Measurements from ENCODE around the gene EFNB1. TPM values are rescaled to one million over a fixed set of nuclear protein-coding genes. Genes with fewer than 3 reads are reported as not detected.

The EFNB1 gene
- total and polyA plus RNA-seq, 2 of the 8 experiments (the other 6 are each of a cell fraction or from before 2014, with no cell fraction given), result 2.3 to 5.4 TPM

DNA sequence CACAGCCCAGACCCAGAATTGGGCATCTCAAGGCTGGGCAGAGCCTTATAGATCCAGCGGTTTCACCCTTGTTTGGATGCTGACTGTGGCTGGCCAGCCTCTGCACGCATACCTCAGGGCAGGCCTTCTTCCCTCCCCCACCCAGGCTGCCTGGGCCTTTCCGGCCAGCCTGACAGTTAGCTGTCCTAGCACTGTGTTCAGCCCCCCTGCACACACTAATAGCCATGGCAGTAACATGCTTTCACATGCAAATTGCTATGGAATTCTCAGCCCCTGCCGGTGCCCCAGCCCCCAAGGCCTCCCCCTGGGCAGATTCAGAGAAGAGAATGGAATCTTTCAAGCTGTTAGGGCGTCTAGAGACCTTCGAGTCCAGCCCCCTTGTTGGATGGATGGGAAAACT is 17.7 kb downstream of the EFNB1 start:
- peak overlapping the region; percentile 29 to 60 for H3K4me2 ChIP-seq (ENCODE audit: insufficient read depth in 1 of 2, low read depth in 2 of 2, low read length in 2 of 2)
- CTCF ChIA-PET (ENCODE audit: partially characterized antibody), result interaction anchor here (1.3 to 1.7 kb wide), 3 partner anchors 15 to 47 kb away, joined by 3 to 7 read pairs (median 3); partner anchors contain the start of gene EFNB1
- no peaks in the 10 kb centered on the region for H3K79me1 ChIP-seq (ENCODE audit: low read depth, low read length)
- no peak for TF ChIP-seq JUND (IDR thresholded peaks at IDR 0.05; ENCODE audit: low read length)
- peak; percentile 65; the same call in 1 of the 2 replicates for TF ChIP-seq KDM1A (IDR thresholded peaks at IDR 0.05; ENCODE audit: borderline replicate concordance, low read length)
- TF ChIP-seq TEAD4 (IDR thresholded peaks at IDR 0.05; ENCODE audit: low read depth, low read length), result peak; percentile 69; the same call in 1 of the 2 replicates
- no peak for TF ChIP-seq YY1 (IDR thresholded peaks at IDR 0.05; ENCODE audit: low read depth, low read length)
- TF ChIP-seq RFX5 (IDR thresholded peaks at IDR 0.05; ENCODE audit: borderline replicate concordance, low read depth, low read length), result no peak
- TF ChIP-seq RBBP5 (IDR thresholded peaks at IDR 0.05; ENCODE audit: borderline replicate concordance, low read depth, low read length), result no peak
- TF ChIP-seq SP1 (IDR thresholded peaks at IDR 0.05; ENCODE audit: low read depth, low read length), result peak; percentile 84
- TF ChIP-seq RXRA (IDR thresholded peaks at IDR 0.05; ENCODE audit: insufficient read depth, low read depth, low read length), result no peak
- TF ChIP-seq CEBPB (IDR thresholded peaks at IDR 0.05; ENCODE audit: low read depth, low read length), result no peak
- TF ChIP-seq EP300 (IDR thresholded peaks at IDR 0.05; ENCODE audit: borderline replicate concordance in 1 of 2, low read depth in 2 of 2, low read length in 2 of 2), result peak; percentile 34 to 62; a peak in 2 of 3 replicates
- TF ChIP-seq CREB1 (IDR thresholded peaks at IDR 0.05), result no peak
- TF ChIP-seq SUZ12 (IDR thresholded peaks at IDR 0.05; ENCODE audit: low read length), result no peak
- TF ChIP-seq TBP (IDR thresholded peaks at IDR 0.05; ENCODE audit: low read depth, low read length), result no peak

More for the DNA sequence above, 17.7 kb downstream of the EFNB1 start:
- Histone ChIP-seq H2BK12ac (ENCODE audit: low read depth, low read length) (0 out of 2 replicates have a peak overlapping the region, but pooled peaks have one; percentile 27), H3K18ac (ENCODE audit: extremely low read depth, low read length) (no peak overlapping the region), H3K36me3 (ENCODE audit: control insufficient read depth in 2 of 4, insufficient read depth in 4 of 4, low read length in 3 of 4) (no peaks in the 10 kb centered on the region), H3K23me2 (ENCODE audit: low read depth, low read length) (no peaks in the 10 kb centered on the region), H2BK15ac (ENCODE audit: low read length) (no peak overlapping the region), H3K23ac (ENCODE audit: insufficient read length) (no peak overlapping the region), H3K4me1 (replicated peaks in 1 of 4; ENCODE audit: control insufficient read depth in 3 of 4, insufficient read depth in 4 of 4, low read length in 3 of 4) (peaks cover 0 to 19% (median 11%) of the 10 kb centered on the region in 4 experiments; a peak in 4 of 7 replicates), H3K14ac (ENCODE audit: insufficient read length) (no peak overlapping the region), H3K4me3 (ENCODE audit: extremely low read depth in 1 of 4, insufficient read depth in 2 of 4, low read depth in 3 of 4, low read length in 4 of 4) (peak overlapping the region in 1 of 4 experiments; percentile 39; a peak in 1 of 8 replicates), H3K79me2 (ENCODE audit: control insufficient read depth in 1 of 2, insufficient read depth in 2 of 2, low read length in 2 of 2) (no peaks in the 10 kb centered on the region), H3K27me3 (replicated peaks in 1 of 4; ENCODE audit: control insufficient read depth in 3 of 4, extremely low read depth in 1 of 4, insufficient read depth in 3 of 4, low read length in 3 of 4) (peaks cover 0 to 11% (median 5%) of the 10 kb centered on the region in 4 experiments; a peak in 3 of 7 replicates), H2BK20ac (ENCODE audit: low read length) (no peak overlapping the region; the same call in 1 of the 2 replicates), H4K91ac (replicated peaks; ENCODE audit: insufficient read length, low read length) (peak overlapping the region; percentile 15), H4K8ac (ENCODE audit: extremely low read depth, insufficient read depth, low read length) (no peak overlapping the region), H2BK120ac (replicated peaks; ENCODE audit: low read depth, low read length) (peak overlapping the region; percentile 43), H4K20me1 (replicated peaks in 1 of 2; ENCODE audit: control insufficient read depth in 1 of 2, insufficient read depth in 2 of 2, low read length in 2 of 2) (no peaks in the 10 kb centered on the region), H3K56ac (replicated peaks; ENCODE audit: insufficient read length, low read depth, low read length) (no peak overlapping the region), H2AFZ (ENCODE audit: low read length) (no peak overlapping the region), H2AK5ac (ENCODE audit: low read depth, low read length) (no peak overlapping the region), H3K27ac (ENCODE audit: low read depth, low read length) (no peak overlapping the region), H2BK5ac (ENCODE audit: low read depth, low read length) (no peak overlapping the region), H4K5ac (ENCODE audit: insufficient read length, low read depth, low read length) (no peak overlapping the region), H3K9ac (replicated peaks in 1 of 4; ENCODE audit: extremely low read depth in 1 of 4, low read depth in 3 of 4, low read length in 3 of 4) (no peak overlapping the region), H3K4ac (replicated peaks; ENCODE audit: insufficient read length, low read depth, low read length) (no peak overlapping the region), H3K9me3 (ENCODE audit: insufficient read depth in 2 of 2, low read depth in 1 of 2, low read length in 1 of 2) (no peaks in the 10 kb centered on the region)
- 0% methylated on average over 1 of the region's 6 CpGs; no CpG with 5 or more reads in 1 of the 2 experiments for WGBS, 2 experiments (ENCODE audit: extremely low coverage in 1 of 2, insufficient coverage in 1 of 2, insufficient read length in 1 of 2, insufficient replicate concordance in 2 of 2, low coverage in 1 of 2, low lambda C conversion rate in 2 of 2, missing lambda C conversion rate in 1 of 2)
- FAIRE-seq (peak; percentile 98), DNase-seq (ENCODE audit: low read depth in 1 of 2, low spot score in 2 of 2) (peak; percentile 55 to 63)
- POLR2A ChIA-PET (ENCODE audit: partially characterized antibody), result interaction anchor here (0.7 to 1.0 kb wide), 3 partner anchors 23 to 417 kb away, joined by 3 to 4 read pairs (median 3); no protein-coding TSS in a partner anchor
